ENCODE data around the gene SYNJ2.

SYNJ2 gene

GRCh38 chr6:157996201-157996712, 14.6 kb downstream of the SYNJ2 start:
- no peak overlapping the region for H3K4me3 Mint-ChIP-seq
- peaks cover 37% of the 10 kb centered on the region for H3K4me1 Mint-ChIP-seq (ENCODE audit: low read depth)
- DNase-seq = no peak
- H3K9me3 Mint-ChIP-seq = no peaks in the 10 kb centered on the region
- peaks cover 19% of the 10 kb centered on the region for H3K36me3 Mint-ChIP-seq (ENCODE audit: low read depth)
- H3K27me3 Mint-ChIP-seq = no peaks in the 10 kb centered on the region
- no peak overlapping the region for H3K27ac Mint-ChIP-seq

GRCh38 chr6:157996918-157997702, 15.4 kb downstream of the SYNJ2 start:
- DNase-seq = no peak
- Mint-ChIP-seq H3K9me3 (no peaks in the 10 kb centered on the region), H3K4me3 (no peak overlapping the region), H3K36me3 (ENCODE audit: low read depth) (peaks cover 25% of the 10 kb centered on the region), H3K4me1 (ENCODE audit: low read depth) (peaks cover 38% of the 10 kb centered on the region), H3K27ac (no peak overlapping the region), H3K27me3 (no peaks in the 10 kb centered on the region)

GRCh38 chr6:157997893-157998608, 16.4 kb downstream of the SYNJ2 start:
- no peak overlapping the region for H3K27ac Mint-ChIP-seq
- H3K4me1 Mint-ChIP-seq (ENCODE audit: low read depth) = peaks cover 46% of the 10 kb centered on the region
- H3K9me3 Mint-ChIP-seq = no peaks in the 10 kb centered on the region
- no peak for DNase-seq
- no peak overlapping the region for H3K4me3 Mint-ChIP-seq
- no peaks in the 10 kb centered on the region for H3K27me3 Mint-ChIP-seq
- H3K36me3 Mint-ChIP-seq (ENCODE audit: low read depth) = peaks cover 25% of the 10 kb centered on the region

- no peaks in the 10 kb centered on the region for H3K27me3 Mint-ChIP-seq
- peaks cover 23% of the 10 kb centered on the region for H3K36me3 Mint-ChIP-seq (ENCODE audit: low read depth)
- H3K4me1 Mint-ChIP-seq (ENCODE audit: low read depth) = peaks cover 48% of the 10 kb centered on the region
- no peak for DNase-seq
- H3K9me3 Mint-ChIP-seq = no peaks in the 10 kb centered on the region
- no peak overlapping the region for H3K4me3 Mint-ChIP-seq
- H3K27ac Mint-ChIP-seq = no peak overlapping the region
These were observed 17.1 kb downstream of the SYNJ2 start for GRCh38 chr6:157998707-157999167.

GRCh38 chr6:157999168-158000051, 17.7 kb downstream of the SYNJ2 start:
- Mint-ChIP-seq H3K4me1 (ENCODE audit: low read depth) (peaks cover 50% of the 10 kb centered on the region), H3K36me3 (ENCODE audit: low read depth) (peaks cover 23% of the 10 kb centered on the region), H3K4me3 (no peak overlapping the region), H3K27ac (no peak overlapping the region), H3K9me3 (no peaks in the 10 kb centered on the region), H3K27me3 (no peaks in the 10 kb centered on the region)
- no peak for DNase-seq

GRCh38 chr6:158000530-158001307, 19.1 kb downstream of the SYNJ2 start:
- H3K4me3 Mint-ChIP-seq = no peak overlapping the region
- no peak overlapping the region for H3K27ac Mint-ChIP-seq
- H3K27me3 Mint-ChIP-seq = no peaks in the 10 kb centered on the region
- H3K9me3 Mint-ChIP-seq = no peaks in the 10 kb centered on the region
- no peak for DNase-seq
- peaks cover 24% of the 10 kb centered on the region for H3K36me3 Mint-ChIP-seq (ENCODE audit: low read depth)
- peaks cover 49% of the 10 kb centered on the region for H3K4me1 Mint-ChIP-seq (ENCODE audit: low read depth)

- Mint-ChIP-seq H3K9me3 (no peaks in the 10 kb centered on the region), H3K36me3 (ENCODE audit: low read depth) (peaks cover 30% of the 10 kb centered on the region), H3K4me1 (ENCODE audit: low read depth) (peaks cover 50% of the 10 kb centered on the region), H3K27me3 (no peaks in the 10 kb centered on the region), H3K4me3 (no peak overlapping the region), H3K27ac (peak overlapping the region; percentile 80)
- no peak for DNase-seq
These were observed 20.7 kb downstream of the SYNJ2 start for GRCh38 chr6:158002249-158002950.

GRCh38 chr6:158002951-158003853, 21.5 kb downstream of the SYNJ2 start:
- Mint-ChIP-seq H3K36me3 (ENCODE audit: low read depth) (peaks cover 31% of the 10 kb centered on the region), H3K4me3 (no peak overlapping the region), H3K27me3 (no peaks in the 10 kb centered on the region), H3K4me1 (ENCODE audit: low read depth) (peaks cover 54% of the 10 kb centered on the region), H3K9me3 (no peaks in the 10 kb centered on the region), H3K27ac (peak overlapping the region; percentile 80)
- DNase-seq = peak; percentile 52

GRCh38 chr6:158003910-158004700, 22.4 kb downstream of the SYNJ2 start:
- no peak for DNase-seq
- Mint-ChIP-seq H3K27ac (peak overlapping the region; percentile 41), H3K36me3 (ENCODE audit: low read depth) (peaks cover 38% of the 10 kb centered on the region), H3K27me3 (no peaks in the 10 kb centered on the region), H3K9me3 (no peaks in the 10 kb centered on the region), H3K4me1 (ENCODE audit: low read depth) (peaks cover 61% of the 10 kb centered on the region), H3K4me3 (no peak overlapping the region)

- no peak overlapping the region for H3K27ac Mint-ChIP-seq
- H3K36me3 Mint-ChIP-seq (ENCODE audit: low read depth) = peaks cover 36% of the 10 kb centered on the region
- H3K4me1 Mint-ChIP-seq (ENCODE audit: low read depth) = peaks cover 66% of the 10 kb centered on the region
These were observed 23.0 kb downstream of the SYNJ2 start for GRCh38 chr6:158004701-158005095.

GRCh38 chr6:158005626-158006180, 24.0 kb downstream of the SYNJ2 start:
- Mint-ChIP-seq H3K36me3 (ENCODE audit: low read depth) (peaks cover 33% of the 10 kb centered on the region), H3K27ac (peak overlapping the region; percentile 22), H3K27me3 (no peaks in the 10 kb centered on the region), H3K4me3 (no peak overlapping the region), H3K4me1 (ENCODE audit: low read depth) (peaks cover 76% of the 10 kb centered on the region), H3K9me3 (no peaks in the 10 kb centered on the region)
- DNase-seq = no peak

More at GRCh38 chr6:158004701-158005095, 23.0 kb downstream of the SYNJ2 start:
- Mint-ChIP-seq H3K9me3 (no peaks in the 10 kb centered on the region), H3K4me3 (no peak overlapping the region), H3K27me3 (no peaks in the 10 kb centered on the region)
- DNase-seq = no peak

- Mint-ChIP-seq H3K4me3 (no peak overlapping the region), H3K27me3 (no peaks in the 10 kb centered on the region), H3K36me3 (ENCODE audit: low read depth) (peaks cover 33% of the 10 kb centered on the region), H3K4me1 (ENCODE audit: low read depth) (peaks cover 81% of the 10 kb centered on the region), H3K27ac (no peak overlapping the region), H3K9me3 (no peaks in the 10 kb centered on the region)
- DNase-seq = no peak
These were observed 24.7 kb downstream of the SYNJ2 start for GRCh38 chr6:158006331-158006730.

All from activated T-cell treated with anti-CD3 and anti-CD28 coated beads, Interleukin-2, amount 50 U/mL, for 24 hours (primary cell).